Trophoblast cell (in vitro differentiated cells and primary cell): ENCODE measurements around the gene OLIG2.

Source experiments
- DNase-seq, 2 donors: peaks; one replicate each; pipeline ENCODE4 v3.0.0-alpha.2; 2016
- H2AFZ ChIP-seq: 2 replicates; pipeline ENCODE4 v1.6.1; 2013; ENCODE audit warnings: low read length, moderate library complexity, mild to moderate bottlenecking; ENCODE audit not compliant: insufficient read depth, poor library complexity
- H2AK5ac ChIP-seq: 2 replicates; pipeline ENCODE4 v1.6.1; 2013; ENCODE audit warnings: mild to moderate bottlenecking, low read length
- H2BK120ac ChIP-seq: 2 replicates; pipeline ENCODE4 v1.6.1; 2013; ENCODE audit warnings: low read length, mild to moderate bottlenecking, moderate library complexity; ENCODE audit not compliant: insufficient read depth, poor library complexity
- H2BK12ac ChIP-seq: 2 replicates; pipeline ENCODE4 v1.6.1; 2013; ENCODE audit warnings: mild to moderate bottlenecking, low read length, moderate library complexity
- H2BK5ac ChIP-seq: 2 replicates; pipeline ENCODE4 v1.6.1; 2013; ENCODE audit warnings: low read length, low read depth, moderate library complexity, mild to moderate bottlenecking; ENCODE audit not compliant: poor library complexity
- H3K14ac ChIP-seq: 2 replicates; pipeline ENCODE4 v1.6.1; 2013; ENCODE audit warnings: mild to moderate bottlenecking, low read length
- H3K18ac ChIP-seq: 2 replicates; pipeline ENCODE4 v1.6.1; 2013; ENCODE audit warnings: mild to moderate bottlenecking, low read length
- H3K23ac ChIP-seq: 2 replicates; pipeline ENCODE4 v1.6.1; 2013; ENCODE audit warnings: low read length
- H3K27ac ChIP-seq: 2 replicates; pipeline ENCODE4 v1.5.1; 2013; ENCODE audit warnings: low read depth, mild to moderate bottlenecking, inconsistent platforms, low read length, moderate library complexity
- H3K27me3 ChIP-seq: 2 replicates; pipeline ENCODE4 v1.6.1; 2013; ENCODE audit warnings: inconsistent platforms, mild to moderate bottlenecking, low read length, moderate library complexity; ENCODE audit not compliant: insufficient read depth
- H3K36me3 ChIP-seq, 2 experiments: 1 replicate in 1 of 2; 2 replicates in 1 of 2; pipeline ENCODE4 v1.6.1; 2013; ENCODE audit warnings: low read length in 2 of 2, mild to moderate bottlenecking in 2 of 2, moderate library complexity in 1 of 2; ENCODE audit not compliant: insufficient read depth in 2 of 2, control insufficient read depth in 1 of 2
- H3K4ac ChIP-seq: 2 replicates; pipeline ENCODE4 v1.6.1; 2013; ENCODE audit warnings: low read depth, mild to moderate bottlenecking, low read length, moderate library complexity
- H3K4me1 ChIP-seq, 2 experiments: 1 replicate in 1 of 2; 2 replicates in 1 of 2; pipeline ENCODE4 v1.6.1; 2013; ENCODE audit warnings: low read length in 2 of 2, mild to moderate bottlenecking in 2 of 2, moderate library complexity in 1 of 2; ENCODE audit not compliant: insufficient read depth in 2 of 2, control insufficient read depth in 1 of 2
- H3K4me2 ChIP-seq: 2 replicates; pipeline ENCODE4 v1.6.1; 2013; ENCODE audit warnings: inconsistent platforms, mild to moderate bottlenecking, low read length, moderate library complexity
- H3K4me3 ChIP-seq: 2 replicates; pipeline ENCODE4 v1.5.1; 2013; ENCODE audit warnings: mild to moderate bottlenecking, low read depth, low read length, inconsistent platforms
- H3K79me1 ChIP-seq: one replicate; pipeline ENCODE4 v1.6.1; 2013; ENCODE audit warnings: low read length
- H3K79me2 ChIP-seq: 2 replicates; pipeline ENCODE4 v1.6.1; 2013; ENCODE audit warnings: low read length, mild to moderate bottlenecking; ENCODE audit not compliant: control insufficient read depth, insufficient read depth, poor library complexity
- H3K9ac ChIP-seq: 2 replicates; pipeline ENCODE4 v1.6.1; 2013; ENCODE audit warnings: mild to moderate bottlenecking, low read length
- H3K9me3 ChIP-seq: 2 replicates; pipeline ENCODE4 v1.6.1; 2013; ENCODE audit warnings: low read depth, mild to moderate bottlenecking, control low read depth, inconsistent platforms, low read length; ENCODE audit not compliant: insufficient read depth
- H4K12ac ChIP-seq: 2 replicates; pipeline ENCODE4 v1.6.1; 2013; ENCODE audit warnings: low read depth, mild to moderate bottlenecking, low read length, moderate library complexity
- H4K8ac ChIP-seq: 2 replicates; pipeline ENCODE4 v1.6.1; 2013; ENCODE audit warnings: low read depth, mild to moderate bottlenecking, low read length, moderate library complexity
- H4K91ac ChIP-seq: one replicate; pipeline ENCODE4 v1.6.1; 2013; ENCODE audit warnings: low read depth, mild to moderate bottlenecking, low read length, moderate library complexity
- WGBS: extraction: QIAGEN DNeasy Blood & Tissue Kit; methylation state at CpG from one replicate; pipeline ENCODE4 v1.1.7; 2013; ENCODE audit warnings: missing lambda C conversion rate; ENCODE audit not compliant: insufficient read length, insufficient coverage; ENCODE audit errors: extremely low coverage; 5-methylcytosine and 5-hydroxymethylcytosine counted together

Gene OLIG2

DNA sequence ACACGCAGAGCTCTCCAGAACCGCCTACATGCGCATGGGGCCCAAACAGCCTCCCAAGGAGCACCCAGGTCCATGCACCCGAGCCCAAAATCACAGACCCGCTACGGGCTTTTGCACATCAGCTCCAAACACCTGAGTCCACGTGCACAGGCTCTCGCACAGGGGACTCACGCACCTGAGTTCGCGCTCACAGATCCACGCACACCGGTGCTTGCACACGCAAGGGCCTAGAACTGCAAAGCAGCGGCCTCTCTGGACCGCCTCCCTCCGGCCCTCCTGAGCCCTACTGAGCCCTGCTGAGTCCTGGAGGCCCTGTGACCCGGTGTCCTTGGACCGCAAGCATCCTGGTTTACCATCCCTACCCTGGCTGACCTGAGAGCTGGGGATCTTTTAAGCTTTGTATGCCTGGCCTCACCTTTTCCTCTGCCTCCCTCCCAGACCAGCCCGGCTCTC is 8.3 kb downstream of the OLIG2 start:
- Histone ChIP-seq H3K9me3 (peaks cover 7% of the 10 kb centered on the region), H3K4ac (no peak overlapping the region), H4K8ac (no peak overlapping the region), H2AFZ (no peak overlapping the region), H3K4me2 (no peak overlapping the region), H2BK120ac (no peak overlapping the region), H3K27ac (no peak overlapping the region), H2BK12ac (no peak overlapping the region), H3K27me3 (peaks cover 60% of the 10 kb centered on the region), H3K79me1 (no peaks in the 10 kb centered on the region), H3K18ac (no peak overlapping the region), H2AK5ac (no peak overlapping the region), H2BK5ac (no peak overlapping the region), H3K14ac (no peak overlapping the region), H3K4me3 (no peak overlapping the region), H3K9ac (no peak overlapping the region), H4K12ac (no peak overlapping the region), H3K79me2 (no peaks in the 10 kb centered on the region), H3K36me3 (no peaks in the 10 kb centered on the region), H3K23ac (no peak overlapping the region), H3K4me1 (no peaks in the 10 kb centered on the region), H4K91ac (no peak overlapping the region)
- WGBS: no CpG with 5 or more reads among the region's 20 CpGs
- no peak for DNase-seq

GRCh38 chr21:33035147-33035546 is 9.4 kb downstream of the OLIG2 start:
- WGBS: no CpG with 5 or more reads among the region's 1 CpG
- Histone ChIP-seq H3K23ac (no peak overlapping the region), H3K9ac (no peak overlapping the region), H2AFZ (no peak overlapping the region), H3K4me3 (no peak overlapping the region), H3K14ac (no peak overlapping the region), H4K8ac (no peak overlapping the region), H3K18ac (no peak overlapping the region), H2BK12ac (no peak overlapping the region), H3K4me1 (no peaks in the 10 kb centered on the region), H2AK5ac (no peak overlapping the region), H3K36me3 (no peaks in the 10 kb centered on the region), H2BK5ac (no peak overlapping the region), H3K79me1 (no peaks in the 10 kb centered on the region), H2BK120ac (no peak overlapping the region), H3K4ac (no peak overlapping the region), H4K91ac (no peak overlapping the region), H3K4me2 (no peak overlapping the region), H3K9me3 (peaks cover 7% of the 10 kb centered on the region), H3K27me3 (peaks cover 48% of the 10 kb centered on the region), H3K79me2 (no peaks in the 10 kb centered on the region), H3K27ac (no peak overlapping the region), H4K12ac (no peak overlapping the region)
- no peak for DNase-seq

DNA sequence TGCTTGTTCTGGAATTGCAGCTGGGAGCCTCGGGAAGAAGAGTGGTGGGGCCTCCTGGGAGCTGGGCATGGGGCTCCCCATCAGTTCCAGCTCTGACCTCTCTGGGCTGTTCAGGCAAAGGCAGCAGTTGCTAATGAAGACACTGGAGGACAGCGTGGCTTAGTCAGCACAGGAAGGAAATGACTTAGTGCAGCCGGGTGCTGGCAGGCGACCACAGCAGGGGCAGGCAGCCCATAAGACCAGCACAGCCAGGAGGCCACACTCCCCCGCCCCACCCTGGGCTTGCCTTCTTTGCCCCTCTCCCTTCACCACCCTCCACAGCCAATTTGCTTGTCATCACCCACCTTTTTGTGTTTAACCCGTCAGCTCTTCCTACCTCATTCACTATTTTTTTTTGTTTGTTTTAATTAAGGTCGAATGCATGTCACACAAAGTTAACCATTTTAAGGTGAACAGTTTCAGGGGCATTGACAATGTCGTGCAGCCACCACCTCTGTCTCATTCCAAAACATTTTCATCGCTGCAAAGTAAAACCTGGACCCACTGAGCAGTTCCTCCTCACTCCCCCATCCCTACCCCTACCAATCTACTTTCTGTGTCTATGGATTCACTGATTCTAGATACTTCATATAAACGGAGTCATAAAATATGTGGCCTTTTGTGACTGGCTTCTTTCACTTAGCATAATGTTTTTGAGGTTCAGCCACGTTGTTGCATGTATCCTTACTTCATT is 10.9 kb downstream of the OLIG2 start:
- no peak overlapping the region for H4K91ac ChIP-seq
- no peak overlapping the region for H3K14ac ChIP-seq
- H2BK12ac ChIP-seq: no peak overlapping the region
- H3K79me1 ChIP-seq: no peaks in the 10 kb centered on the region
- no peak overlapping the region for H4K8ac ChIP-seq
- no peaks in the 10 kb centered on the region for H3K79me2 ChIP-seq
- H3K9ac ChIP-seq: no peak overlapping the region
- DNase-seq: no peak
- H3K23ac ChIP-seq: no peak overlapping the region
- no peak overlapping the region for H3K4me2 ChIP-seq
- no peak overlapping the region for H3K4ac ChIP-seq
- no peak overlapping the region for H3K4me3 ChIP-seq
- H3K27me3 ChIP-seq: peaks cover 36% of the 10 kb centered on the region
- no peak overlapping the region for H2BK5ac ChIP-seq
- H3K9me3 ChIP-seq: peaks cover 7% of the 10 kb centered on the region
- no peak overlapping the region for H3K18ac ChIP-seq
- H3K36me3 ChIP-seq: no peaks in the 10 kb centered on the region
- H3K27ac ChIP-seq: no peak overlapping the region
- no peak overlapping the region for H4K12ac ChIP-seq
- H3K4me1 ChIP-seq: no peaks in the 10 kb centered on the region
- no peak overlapping the region for H2AFZ ChIP-seq
- H2BK120ac ChIP-seq: no peak overlapping the region
- WGBS: no CpG with 5 or more reads among the region's 11 CpGs
- no peak overlapping the region for H2AK5ac ChIP-seq

DNA sequence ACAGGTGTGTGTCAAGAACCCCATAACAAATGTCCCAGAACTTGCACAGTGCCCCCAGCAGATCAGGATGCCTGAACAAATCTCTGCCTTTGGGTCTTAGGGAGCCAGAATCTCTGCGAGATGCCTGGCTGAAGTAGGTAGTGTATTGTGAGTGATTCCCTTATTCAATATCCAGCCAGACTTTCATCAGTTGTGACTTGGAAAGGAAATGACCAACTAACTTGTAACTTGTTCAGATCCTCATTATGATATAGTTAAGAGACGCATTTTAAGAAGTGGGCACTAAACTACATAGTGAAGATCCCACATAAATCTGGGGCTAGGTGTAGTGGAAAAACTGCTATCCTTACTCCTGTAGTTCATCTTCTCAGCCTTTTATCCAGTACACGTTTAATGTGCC is 11.8 kb downstream of the OLIG2 start:
- H2AK5ac ChIP-seq: no peak overlapping the region
- H3K4me3 ChIP-seq: no peak overlapping the region
- no peak overlapping the region for H2BK5ac ChIP-seq
- H3K27ac ChIP-seq: no peak overlapping the region
- H3K27me3 ChIP-seq: peaks cover 29% of the 10 kb centered on the region
- H3K4me2 ChIP-seq: no peak overlapping the region
- H3K14ac ChIP-seq: no peak overlapping the region
- no peak overlapping the region for H4K8ac ChIP-seq
- H2AFZ ChIP-seq: no peak overlapping the region
- peaks cover 6% of the 10 kb centered on the region for H3K9me3 ChIP-seq
- H3K9ac ChIP-seq: no peak overlapping the region
- H3K18ac ChIP-seq: no peak overlapping the region
- no peak for DNase-seq
- no peak overlapping the region for H2BK12ac ChIP-seq
- H4K91ac ChIP-seq: no peak overlapping the region
- no peak overlapping the region for H3K4ac ChIP-seq
- H4K12ac ChIP-seq: no peak overlapping the region
- no CpG with 5 or more reads among the region's 3 CpGs for WGBS
- no peaks in the 10 kb centered on the region for H3K79me2 ChIP-seq
- no peaks in the 10 kb centered on the region for H3K79me1 ChIP-seq
- H3K23ac ChIP-seq: no peak overlapping the region
- no peaks in the 10 kb centered on the region for H3K4me1 ChIP-seq
- H3K36me3 ChIP-seq: no peaks in the 10 kb centered on the region
- H2BK120ac ChIP-seq: no peak overlapping the region
